Measurements from ENCODE around the gene SYNE2.
"Not testable (repeated sequence)": the region's sequence is repeated elsewhere in the genome, so short reads cannot be mapped to it uniquely, and the experiment has no call there.

The SYNE2 gene

GRCh38 chr14:63996016-63996415, 143.2 kb downstream of the SYNE2 start:
- DNase-seq (ENCODE audit: insufficient read length, low spot score): no peak
- FAIRE-seq: no peak

- DNase-seq (ENCODE audit: insufficient read length, low spot score) (no peak), FAIRE-seq (no peak)
These were observed 143.9 kb downstream of the SYNE2 start for GRCh38 chr14:63996625-63997220.

GRCh38 chr14:64000749-64001148, 147.9 kb downstream of the SYNE2 start:
- DNase-seq (ENCODE audit: insufficient read length, low spot score) (no peak), FAIRE-seq (peak; percentile 84)

- DNase-seq (ENCODE audit: insufficient read length, low spot score) (no peak), FAIRE-seq (peak; percentile 49)
These were observed 153.0 kb downstream of the SYNE2 start for GRCh38 chr14:64005822-64006221.

- FAIRE-seq (no peak), DNase-seq (ENCODE audit: insufficient read length, low spot score) (no peak)
These were observed 155.2 kb downstream of the SYNE2 start for GRCh38 chr14:64008016-64008415.

GRCh38 chr14:64012003-64012402, 159.2 kb downstream of the SYNE2 start:
- FAIRE-seq: no peak
- DNase-seq (ENCODE audit: insufficient read length, low spot score): no peak

- no peak for FAIRE-seq
- no peak for DNase-seq (ENCODE audit: insufficient read length, low spot score)
These were observed 159.9 kb downstream of the SYNE2 start for GRCh38 chr14:64012720-64013119.

GRCh38 chr14:64025479-64025878, 172.7 kb downstream of the SYNE2 start:
- FAIRE-seq: no peak
- no peak for DNase-seq (ENCODE audit: insufficient read length, low spot score)

- DNase-seq (ENCODE audit: insufficient read length, low spot score) (no peak), FAIRE-seq (peak; percentile 23)
These were observed 173.8 kb downstream of the SYNE2 start for GRCh38 chr14:64026600-64026999.

GRCh38 chr14:64035143-64035542, 182.3 kb downstream of the SYNE2 start:
- FAIRE-seq (no peak), DNase-seq (ENCODE audit: insufficient read length, low spot score) (no peak)

- not testable (repeated sequence) for DNase-seq (ENCODE audit: insufficient read length, low spot score); FAIRE-seq
These were observed 185.3 kb downstream of the SYNE2 start for GRCh38 chr14:64037869-64038745.

GRCh38 chr14:64038841-64039542, 186.2 kb downstream of the SYNE2 start:
- FAIRE-seq (no peak), DNase-seq (ENCODE audit: insufficient read length, low spot score) (no peak)

GRCh38 chr14:64040044-64040443, 187.2 kb downstream of the SYNE2 start:
- FAIRE-seq (peak; percentile 14), DNase-seq (ENCODE audit: insufficient read length, low spot score) (no peak)

- not testable (repeated sequence) for DNase-seq (ENCODE audit: insufficient read length, low spot score); FAIRE-seq
These were observed 190.5 kb downstream of the SYNE2 start for GRCh38 chr14:64043296-64043695.

GRCh38 chr14:64045091-64045490, 192.3 kb downstream of the SYNE2 start:
- DNase-seq (ENCODE audit: insufficient read length, low spot score) (no peak), FAIRE-seq (no peak)

- no peak for FAIRE-seq
- DNase-seq (ENCODE audit: insufficient read length, low spot score): no peak
These were observed 197.0 kb downstream of the SYNE2 start for GRCh38 chr14:64049616-64050381.

GRCh38 chr14:64053694-64054669, 201.2 kb downstream of the SYNE2 start:
- DNase-seq (ENCODE audit: insufficient read length, low spot score): no peak
- no peak for FAIRE-seq

- no peak for FAIRE-seq
These were observed 206.8 kb downstream of the SYNE2 start for GRCh38 chr14:64059454-64060198.

GRCh38 chr14:64060199-64060545, 207.4 kb downstream of the SYNE2 start:
- no peak for FAIRE-seq

More at GRCh38 chr14:64059454-64060198, 206.8 kb downstream of the SYNE2 start:
- DNase-seq (ENCODE audit: insufficient read length, low spot score): no peak

More at GRCh38 chr14:64060199-64060545, 207.4 kb downstream of the SYNE2 start:
- no peak for DNase-seq (ENCODE audit: insufficient read length, low spot score)
